Dedifferentiated amniotic fluid mesenchymal stem cell (primary cell): ENCODE measurements around the gene CHI3L1.

ENCODE experiments used
- DNase-seq: peaks from one replicate; pipeline ENCODE4 v3.0.0-alpha.2; 2016; ENCODE audit errors: extremely low spot score

The CHI3L1 gene

GRCh38 chr1:203168991-203169390, 17.5 kb downstream of the CHI3L1 start:
- no peak for DNase-seq

GRCh38 chr1:203168256-203168786, 18.2 kb downstream of the CHI3L1 start:
- no peak for DNase-seq

- no peak for DNase-seq
These were observed 18.6 kb downstream of the CHI3L1 start for GRCh38 chr1:203167913-203168200.

- no peak for DNase-seq
These were observed 19.2 kb downstream of the CHI3L1 start for GRCh38 chr1:203167026-203167912.

- DNase-seq, result no peak
These were observed 20.1 kb downstream of the CHI3L1 start for GRCh38 chr1:203166192-203166940.

- DNase-seq, result no peak
These were observed 20.7 kb downstream of the CHI3L1 start for GRCh38 chr1:203165800-203166161.

GRCh38 chr1:203165101-203165799, 21.3 kb downstream of the CHI3L1 start:
- no peak for DNase-seq

- no peak for DNase-seq
These were observed 22.4 kb downstream of the CHI3L1 start for GRCh38 chr1:203163891-203164635.

GRCh38 chr1:203162403-203162802, 24.1 kb downstream of the CHI3L1 start:
- DNase-seq, result no peak

- no peak for DNase-seq
These were observed 24.8 kb downstream of the CHI3L1 start for GRCh38 chr1:203161703-203162102.

GRCh38 chr1:203161175-203161574, 25.3 kb downstream of the CHI3L1 start:
- no peak for DNase-seq

GRCh38 chr1:203159844-203160243, 26.7 kb downstream of the CHI3L1 start:
- DNase-seq, result no peak

- DNase-seq, result no peak
These were observed 27.4 kb downstream of the CHI3L1 start for GRCh38 chr1:203158960-203159665.

- no peak for DNase-seq
These were observed 28.1 kb downstream of the CHI3L1 start for GRCh38 chr1:203158423-203158822.

- DNase-seq, result no peak
These were observed 30.2 kb downstream of the CHI3L1 start for GRCh38 chr1:203156280-203156679.

- peak; percentile 29 for DNase-seq
These were observed 32.3 kb downstream of the CHI3L1 start for GRCh38 chr1:203153989-203154821.

- no peak for DNase-seq
These were observed 33.2 kb downstream of the CHI3L1 start for GRCh38 chr1:203153051-203153988.

- DNase-seq, result no peak
These were observed 34.1 kb downstream of the CHI3L1 start for GRCh38 chr1:203152158-203153034.
